Activated naive CD8-positive, alpha-beta T cell treated with anti-CD3 and anti-CD28 coated beads, Interleukin-2, amount 50 U/mL, for 24 hours (primary cell): Measurements from ENCODE around the gene DNAH14.

ENCODE experiments used
- ATAC-seq: fragments of 150-1000 bp; cut with Tn5 transposase; one replicate; pipeline ENCODE4 v1.10.0; 2021
- DNase-seq: peaks from one replicate; pipeline ENCODE4 v3.0.0; 2021
- H3K27ac Mint-ChIP-seq: one replicate; pipeline ENCODE4 v1.8.0; 2021; ENCODE audit warnings: mild to moderate bottlenecking, mixed read lengths
- H3K27me3 Mint-ChIP-seq: one replicate; pipeline ENCODE4 v1.8.0; 2021; ENCODE audit warnings: mixed read lengths
- H3K36me3 Mint-ChIP-seq: one replicate; pipeline ENCODE4 v1.8.0; 2021; ENCODE audit warnings: low read depth, mixed read lengths
- H3K4me1 Mint-ChIP-seq: one replicate; pipeline ENCODE4 v1.8.0; 2021; ENCODE audit warnings: mixed read lengths
- H3K4me3 Mint-ChIP-seq: one replicate; pipeline ENCODE4 v1.8.0; 2021; ENCODE audit warnings: mild to moderate bottlenecking, moderate library complexity, mixed read lengths
- H3K9me3 Mint-ChIP-seq: one replicate; pipeline ENCODE4 v1.8.0; 2021; ENCODE audit warnings: mixed read lengths

The DNAH14 gene

GRCh38 chr1:225396357-225396756, 466.9 kb downstream of the DNAH14 start:
- Mint-ChIP-seq H3K27me3 (no peaks in the 10 kb centered on the region), H3K27ac (peak overlapping the region; percentile 18), H3K9me3 (no peaks in the 10 kb centered on the region), H3K4me1 (no peaks in the 10 kb centered on the region), H3K4me3 (no peak overlapping the region), H3K36me3 (peaks cover 33% of the 10 kb centered on the region)
- peak; percentile 45 for ATAC-seq
- DNase-seq = no peak

- H3K27ac Mint-ChIP-seq = no peak overlapping the region
- no peak overlapping the region for H3K4me3 Mint-ChIP-seq
These were observed 471.5 kb downstream of the DNAH14 start for GRCh38 chr1:225400968-225401367.

GRCh38 chr1:225406976-225407725, 477.7 kb downstream of the DNAH14 start:
- no peak overlapping the region for H3K4me3 Mint-ChIP-seq
- peaks cover 1% of the 10 kb centered on the region for H3K4me1 Mint-ChIP-seq
- ATAC-seq (no peak), DNase-seq (no peak)
- no peaks in the 10 kb centered on the region for H3K27me3 Mint-ChIP-seq
- H3K9me3 Mint-ChIP-seq = no peaks in the 10 kb centered on the region
- H3K27ac Mint-ChIP-seq = peak overlapping the region; percentile 30
- H3K36me3 Mint-ChIP-seq = peaks cover 54% of the 10 kb centered on the region

More at GRCh38 chr1:225400968-225401367, 471.5 kb downstream of the DNAH14 start:
- DNase-seq (no peak), ATAC-seq (no peak)
- H3K36me3 Mint-ChIP-seq = peaks cover 49% of the 10 kb centered on the region
- no peaks in the 10 kb centered on the region for H3K9me3 Mint-ChIP-seq
- H3K4me1 Mint-ChIP-seq = no peaks in the 10 kb centered on the region
- no peaks in the 10 kb centered on the region for H3K27me3 Mint-ChIP-seq

DNA sequence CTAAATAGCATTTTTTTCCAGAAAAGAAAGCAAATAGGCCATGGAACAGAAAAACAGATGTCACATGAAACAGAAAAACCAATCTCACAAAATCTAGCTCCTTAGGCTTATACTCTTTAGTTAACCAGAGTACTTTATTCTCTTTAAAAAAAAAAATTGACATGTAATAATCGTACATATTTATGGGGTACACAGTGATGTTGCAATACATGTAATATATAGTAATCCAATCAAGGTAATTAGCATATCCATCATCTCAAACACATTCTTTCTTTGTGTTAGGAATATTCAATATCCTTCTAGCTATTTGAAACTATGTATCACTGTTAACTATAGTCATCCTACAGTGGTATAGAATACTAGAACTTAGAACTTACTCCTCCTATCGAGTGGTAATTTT, 478.3 kb downstream of the DNAH14 start:
- Mint-ChIP-seq H3K27ac (no peak overlapping the region), H3K4me3 (no peak overlapping the region), H3K9me3 (no peaks in the 10 kb centered on the region), H3K27me3 (no peaks in the 10 kb centered on the region), H3K36me3 (peaks cover 58% of the 10 kb centered on the region), H3K4me1 (peaks cover 1% of the 10 kb centered on the region)
- no peak for DNase-seq
- ATAC-seq = no peak

DNA sequence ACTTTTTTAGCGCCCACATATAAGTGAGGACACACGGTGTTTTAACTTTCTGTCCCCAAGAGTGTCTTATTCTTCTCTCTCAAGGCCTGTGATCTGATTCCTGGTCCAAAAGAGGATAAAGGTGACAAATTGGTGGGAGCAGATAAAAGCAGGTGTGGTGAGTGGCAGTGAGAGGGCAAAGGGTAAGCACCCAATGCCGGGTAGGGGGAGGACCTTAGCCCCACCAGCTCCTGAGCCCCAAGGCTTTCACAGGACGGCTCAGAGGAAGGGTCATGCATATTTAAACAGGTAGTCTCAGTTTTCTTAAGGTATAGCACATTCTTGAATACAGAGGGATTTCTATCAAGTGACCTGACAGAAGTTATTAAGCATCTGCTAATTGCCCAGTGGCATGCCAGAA, 478.8 kb downstream of the DNAH14 start:
- H3K27ac Mint-ChIP-seq = no peak overlapping the region
- no peak for ATAC-seq

GRCh38 chr1:225409051-225409450, 479.6 kb downstream of the DNAH14 start:
- no peaks in the 10 kb centered on the region for H3K9me3 Mint-ChIP-seq

More for the DNA sequence above, 478.8 kb downstream of the DNAH14 start:
- no peaks in the 10 kb centered on the region for H3K27me3 Mint-ChIP-seq
- no peaks in the 10 kb centered on the region for H3K9me3 Mint-ChIP-seq
- no peak overlapping the region for H3K4me3 Mint-ChIP-seq
- peaks cover 59% of the 10 kb centered on the region for H3K36me3 Mint-ChIP-seq
- DNase-seq = no peak
- H3K4me1 Mint-ChIP-seq = peaks cover 1% of the 10 kb centered on the region

DNA sequence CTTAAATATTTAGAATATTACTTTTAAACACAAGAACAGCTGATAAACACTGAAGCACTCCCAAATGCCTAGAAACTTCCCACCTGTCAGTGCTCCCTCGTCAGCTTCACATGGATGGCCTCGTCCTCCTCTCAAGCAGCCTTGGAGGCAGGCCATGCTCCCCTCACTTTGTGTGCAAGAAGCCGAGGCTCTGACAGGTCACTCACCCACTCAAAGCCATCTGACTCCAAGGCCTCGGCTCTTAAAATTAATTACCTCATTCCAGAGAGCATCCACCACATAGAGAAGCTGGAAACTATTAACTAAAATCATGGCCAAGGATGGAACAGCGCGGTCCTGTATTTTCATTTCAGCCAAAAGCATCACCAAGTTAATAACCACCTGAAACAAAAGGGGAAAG, 480.6 kb downstream of the DNAH14 start:
- Mint-ChIP-seq H3K27me3 (no peaks in the 10 kb centered on the region), H3K9me3 (no peaks in the 10 kb centered on the region), H3K36me3 (peaks cover 69% of the 10 kb centered on the region), H3K4me3 (no peak overlapping the region), H3K4me1 (peaks cover 1% of the 10 kb centered on the region), H3K27ac (no peak overlapping the region)
- DNase-seq (no peak), ATAC-seq (no peak)

More at GRCh38 chr1:225409051-225409450, 479.6 kb downstream of the DNAH14 start:
- ATAC-seq = no peak
- DNase-seq = no peak
- H3K36me3 Mint-ChIP-seq = peaks cover 64% of the 10 kb centered on the region
- no peak overlapping the region for H3K27ac Mint-ChIP-seq
- H3K4me1 Mint-ChIP-seq = peaks cover 1% of the 10 kb centered on the region
- H3K4me3 Mint-ChIP-seq = no peak overlapping the region
- H3K27me3 Mint-ChIP-seq = no peaks in the 10 kb centered on the region

DNA sequence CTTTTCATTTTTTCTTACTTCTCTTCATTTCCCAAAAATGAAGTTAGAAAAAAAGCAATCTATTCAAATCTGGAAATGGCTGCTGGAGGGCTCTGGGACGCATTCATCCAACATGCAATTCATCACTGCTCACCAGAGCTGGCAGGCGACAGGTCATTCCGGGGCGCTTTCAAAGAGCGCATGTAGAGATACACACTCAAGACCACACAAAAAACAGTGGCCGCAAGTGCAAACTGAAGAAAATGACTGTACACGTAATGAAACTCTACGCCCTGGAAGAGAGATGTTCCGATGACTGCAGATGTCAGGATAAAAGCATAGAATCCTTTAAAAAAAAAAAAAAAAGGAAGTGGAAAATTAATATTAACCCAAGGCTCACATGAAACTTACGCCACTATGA, 482.8 kb downstream of the DNAH14 start:
- H3K36me3 Mint-ChIP-seq = peaks cover 69% of the 10 kb centered on the region
- H3K9me3 Mint-ChIP-seq = no peaks in the 10 kb centered on the region

DNA sequence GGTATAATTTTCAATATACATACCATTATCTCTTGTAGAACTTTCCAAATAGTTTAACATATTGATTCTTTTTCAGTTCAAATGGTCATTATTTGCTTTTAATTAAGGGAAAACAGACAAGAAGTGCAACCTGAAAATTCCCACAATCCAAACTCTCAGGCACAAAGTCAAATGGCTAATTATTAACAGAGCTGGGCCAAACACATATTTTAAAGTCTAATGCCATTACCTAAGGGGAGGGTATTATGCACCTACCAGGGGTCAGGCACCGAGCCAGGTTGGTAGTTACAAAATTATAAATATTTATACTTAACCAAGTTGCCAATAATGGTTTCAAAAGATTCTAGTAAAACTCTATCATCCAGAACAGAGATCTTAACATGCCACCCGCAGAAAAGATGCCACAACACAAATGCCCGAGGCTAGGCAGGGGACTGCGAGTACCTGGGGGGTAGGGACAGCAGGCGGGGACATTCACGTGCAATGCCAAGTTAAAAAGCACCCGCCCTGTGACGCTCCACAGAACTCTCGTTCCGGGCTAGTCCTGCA, 483.4 kb downstream of the DNAH14 start:
- ATAC-seq = no peak
- peaks cover 72% of the 10 kb centered on the region for H3K36me3 Mint-ChIP-seq
- DNase-seq = no peak
- no peaks in the 10 kb centered on the region for H3K9me3 Mint-ChIP-seq
- H3K4me3 Mint-ChIP-seq = no peak overlapping the region
- peaks cover 1% of the 10 kb centered on the region for H3K4me1 Mint-ChIP-seq
- no peaks in the 10 kb centered on the region for H3K27me3 Mint-ChIP-seq
- no peak overlapping the region for H3K27ac Mint-ChIP-seq

More for the DNA sequence above, 482.8 kb downstream of the DNAH14 start:
- H3K4me3 Mint-ChIP-seq = no peak overlapping the region
- no peak overlapping the region for H3K27ac Mint-ChIP-seq
- ATAC-seq = no peak
- peaks cover 1% of the 10 kb centered on the region for H3K4me1 Mint-ChIP-seq
- H3K27me3 Mint-ChIP-seq = no peaks in the 10 kb centered on the region
- DNase-seq = no peak

DNA sequence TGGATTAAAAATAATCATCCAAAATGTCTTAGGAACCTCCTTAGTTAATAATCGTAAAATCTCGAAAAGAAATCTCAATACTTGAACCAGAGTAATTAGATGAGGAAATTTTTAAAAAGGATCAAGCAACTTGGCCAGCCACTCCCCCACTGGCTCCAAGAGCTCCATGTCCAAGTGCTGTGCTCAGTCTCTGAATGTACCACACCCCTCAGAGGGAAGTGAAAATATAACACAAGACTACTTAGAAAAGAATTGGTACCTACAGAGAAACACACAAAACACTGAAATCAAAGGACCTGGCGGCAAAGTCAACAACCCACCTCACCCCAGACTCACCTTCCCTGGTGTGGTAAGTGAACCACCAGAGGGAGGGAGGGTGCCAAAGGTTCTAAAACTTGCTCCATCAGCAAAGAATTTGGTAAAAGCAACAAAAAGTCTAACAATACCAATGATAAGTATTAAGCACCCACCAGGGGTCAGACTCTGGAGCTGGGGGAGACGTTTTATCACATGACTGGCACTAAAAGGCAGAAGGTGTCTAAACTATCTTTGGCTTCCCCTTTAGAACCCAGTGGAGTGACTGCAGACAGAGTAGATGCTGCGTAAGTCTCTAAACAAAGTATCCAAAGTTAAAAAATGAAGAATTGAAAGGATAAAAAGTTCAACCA, 484.4 kb downstream of the DNAH14 start:
- H3K4me3 Mint-ChIP-seq = no peak overlapping the region
- H3K27ac Mint-ChIP-seq = no peak overlapping the region
- ATAC-seq = no peak

DNA sequence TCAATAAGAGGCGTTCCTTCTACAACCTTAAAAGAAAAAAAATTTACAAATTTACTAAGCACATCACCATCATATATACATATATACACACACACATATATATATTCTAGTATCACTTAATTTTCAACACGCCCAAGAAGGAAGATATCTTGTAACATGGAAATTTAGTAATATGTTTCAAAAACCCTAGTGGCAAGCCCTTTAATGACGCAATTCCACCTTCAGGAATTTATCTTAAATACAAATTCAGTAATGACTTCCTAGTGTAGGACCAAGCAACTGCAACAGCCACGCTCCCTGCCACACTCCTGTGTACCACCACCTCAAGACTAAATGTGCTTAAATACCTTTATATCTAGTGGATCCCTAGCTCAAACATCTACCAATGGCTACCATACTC, 485.8 kb downstream of the DNAH14 start:
- Mint-ChIP-seq H3K36me3 (peaks cover 75% of the 10 kb centered on the region), H3K9me3 (no peaks in the 10 kb centered on the region), H3K27me3 (no peaks in the 10 kb centered on the region), H3K4me3 (no peak overlapping the region), H3K4me1 (no peaks in the 10 kb centered on the region), H3K27ac (no peak overlapping the region)
- DNase-seq = no peak
- ATAC-seq = no peak

More for the DNA sequence above, 484.4 kb downstream of the DNAH14 start:
- Mint-ChIP-seq H3K4me1 (no peaks in the 10 kb centered on the region), H3K27me3 (no peaks in the 10 kb centered on the region), H3K9me3 (no peaks in the 10 kb centered on the region), H3K36me3 (peaks cover 74% of the 10 kb centered on the region)
- DNase-seq = no peak

DNA sequence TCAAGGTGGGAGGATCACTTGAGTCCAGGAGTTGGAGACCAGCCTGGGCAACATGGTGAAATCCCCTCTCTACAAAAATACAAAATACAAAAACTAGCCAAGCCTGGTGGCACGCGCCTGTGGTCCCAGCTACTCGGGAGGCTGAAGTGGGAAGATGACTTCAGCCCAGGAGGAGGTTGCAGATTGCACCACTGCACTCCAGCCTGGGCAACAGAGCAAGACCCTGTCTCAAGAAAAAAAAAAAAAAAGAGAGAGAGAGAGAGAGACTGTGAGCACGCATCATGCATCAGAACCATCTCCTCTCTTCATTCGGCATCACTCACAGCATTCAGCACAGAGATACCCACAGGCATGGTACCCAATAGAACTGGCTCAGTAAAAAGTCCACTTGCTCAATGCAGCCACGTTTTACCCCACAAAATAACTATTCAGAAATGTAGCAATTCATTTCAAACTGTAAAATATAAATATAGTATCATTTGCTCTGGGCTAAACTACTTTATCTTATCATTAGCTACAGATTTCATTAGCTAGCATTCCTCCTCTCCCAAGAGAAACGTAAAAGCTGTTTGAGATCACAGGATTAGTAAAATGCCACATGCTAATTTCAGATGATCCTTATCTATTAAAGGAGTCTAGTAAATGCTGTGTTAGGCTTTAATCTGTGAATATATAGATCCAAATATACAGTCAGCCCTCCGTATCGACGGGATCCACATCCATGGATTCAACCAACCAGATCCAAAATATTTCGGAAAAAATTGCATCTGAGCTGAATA, 486.7 kb downstream of the DNAH14 start:
- no peaks in the 10 kb centered on the region for H3K9me3 Mint-ChIP-seq
- no peak overlapping the region for H3K27ac Mint-ChIP-seq
- no peak for DNase-seq
- no peaks in the 10 kb centered on the region for H3K27me3 Mint-ChIP-seq
- H3K4me1 Mint-ChIP-seq = peaks cover 2% of the 10 kb centered on the region
- H3K4me3 Mint-ChIP-seq = no peak overlapping the region
- ATAC-seq = no peak
- H3K36me3 Mint-ChIP-seq = peaks cover 76% of the 10 kb centered on the region

- DNase-seq (no peak), ATAC-seq (no peak)
- Mint-ChIP-seq H3K27me3 (no peaks in the 10 kb centered on the region), H3K4me1 (peaks cover 13% of the 10 kb centered on the region), H3K36me3 (peaks cover 74% of the 10 kb centered on the region), H3K4me3 (no peak overlapping the region), H3K9me3 (no peaks in the 10 kb centered on the region), H3K27ac (no peak overlapping the region)
These were observed 488.6 kb downstream of the DNAH14 start for GRCh38 chr1:225418059-225418458.

- ATAC-seq = no peak
These were observed 489.1 kb downstream of the DNAH14 start for GRCh38 chr1:225418598-225418997.

More at GRCh38 chr1:225418598-225418997, 489.1 kb downstream of the DNAH14 start:
- DNase-seq = no peak
- Mint-ChIP-seq H3K4me3 (no peak overlapping the region), H3K36me3 (peaks cover 71% of the 10 kb centered on the region), H3K27me3 (no peaks in the 10 kb centered on the region), H3K9me3 (no peaks in the 10 kb centered on the region), H3K4me1 (peaks cover 17% of the 10 kb centered on the region), H3K27ac (no peak overlapping the region)
